ENCODE measurements around the gene EEF1AKMT4.

DNA sequence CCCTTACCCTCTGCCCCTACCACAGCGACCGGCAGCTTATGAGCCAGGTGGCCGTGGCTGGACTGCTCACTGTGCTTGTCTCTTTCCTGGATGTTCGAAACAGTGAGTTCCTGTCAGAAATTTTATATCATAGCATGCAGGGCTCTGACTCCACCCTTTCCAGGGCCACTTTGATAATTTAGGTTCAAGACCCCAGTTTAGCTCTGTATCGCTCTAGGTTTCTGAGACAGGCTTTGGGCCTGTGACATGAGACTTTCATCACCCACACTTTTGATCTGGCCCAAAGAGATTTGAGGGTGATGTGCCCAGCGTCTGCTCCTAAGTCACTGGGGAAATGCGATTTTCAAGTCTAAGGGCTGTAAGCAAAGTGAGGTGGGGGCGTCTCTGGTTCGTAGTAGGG is 58.4 kb downstream of the EEF1AKMT4 start:
- TF ChIP-seq CTBP1 (IDR thresholded peaks at IDR 0.05; ENCODE audit: borderline replicate concordance) (no peak), HDGF (IDR thresholded peaks at IDR 0.05; ENCODE audit: borderline replicate concordance) (no peak), NFRKB (IDR thresholded peaks at IDR 0.05) (no peak), FOXM1 (IDR thresholded peaks at IDR 0.05; ENCODE audit: borderline replicate concordance) (no peak)
